GM19025 (cell line): ENCODE results near the gene LSM3.

Experiments
- ATAC-seq: cut with Tn5 transposase; IDR thresholded peaks from one replicate; pipeline ENCODE4 v1.9.1; 2021; ENCODE audit warnings: mild to moderate bottlenecking, low read depth, moderate library complexity; ENCODE audit not compliant: unreplicated experiment

LSM3 gene

GRCh38 chr3:14178247-14179113, at the start of gene LSM3, which contains the start of gene XPC:
LSM3 (plus strand) TSS chr3:14178817; CDS start chr3:14178861, 44 bp downstream.
XPC (minus strand) TSS chr3:14178601; CDS start chr3:14178568, 33 bp downstream.
- ATAC-seq = peak; percentile 90

GRCh38 chr3:14129296-14129695, 49.3 kb upstream of the LSM3 start:
- no peak for ATAC-seq

GRCh38 chr3:14130230-14130629, 48.4 kb upstream of the LSM3 start:
- no peak for ATAC-seq

GRCh38 chr3:14130707-14131106, 47.9 kb upstream of the LSM3 start:
- no peak for ATAC-seq

- ATAC-seq = no peak
These were observed 47.5 kb upstream of the LSM3 start for GRCh38 chr3:14131134-14131533.

- no peak for ATAC-seq
These were observed 46.5 kb upstream of the LSM3 start for GRCh38 chr3:14132120-14132519.

- no peak for ATAC-seq
These were observed 45.9 kb upstream of the LSM3 start for GRCh38 chr3:14132689-14133088.

GRCh38 chr3:14133188-14133800, 45.3 kb upstream of the LSM3 start:
- no peak for ATAC-seq

GRCh38 chr3:14133876-14134275, 44.7 kb upstream of the LSM3 start:
- no peak for ATAC-seq

- no peak for ATAC-seq
These were observed 44.3 kb upstream of the LSM3 start for GRCh38 chr3:14134291-14134690.

GRCh38 chr3:14135581-14135980, 43.0 kb upstream of the LSM3 start:
- ATAC-seq = no peak

GRCh38 chr3:14137004-14137403, 41.6 kb upstream of the LSM3 start:
- ATAC-seq = no peak

GRCh38 chr3:14137445-14137844, 41.2 kb upstream of the LSM3 start:
- no peak for ATAC-seq

- ATAC-seq = no peak
These were observed 40.3 kb upstream of the LSM3 start for GRCh38 chr3:14138109-14138877.

- ATAC-seq = no peak
These were observed 39.5 kb upstream of the LSM3 start for GRCh38 chr3:14138878-14139655.

- ATAC-seq = no peak
These were observed 38.8 kb upstream of the LSM3 start for GRCh38 chr3:14139771-14140170.

- ATAC-seq = no peak
These were observed 37.9 kb upstream of the LSM3 start for GRCh38 chr3:14140668-14141067.

- ATAC-seq = no peak
These were observed 37.5 kb upstream of the LSM3 start for GRCh38 chr3:14141144-14141543.

GRCh38 chr3:14141602-14142341, 36.8 kb upstream of the LSM3 start:
- no peak for ATAC-seq
